GM21526 (cell line): Measurements from ENCODE around the gene PFN2.
A peak's percentile ranks its signal among the peaks of the same experiment; 100 is the strongest.
"Not testable (repeated sequence)": the region's sequence is repeated elsewhere in the genome, so short reads cannot be mapped to it uniquely, and the experiment has no call there.

Source experiments
- ATAC-seq: cut with Tn5 transposase; IDR thresholded peaks from one replicate; pipeline ENCODE4 v1.9.1; 2021; ENCODE audit warnings: moderate library complexity; ENCODE audit not compliant: unreplicated experiment, low FRiP score

Gene PFN2

GRCh38 chr3:149970716-149971402 is at the start of gene PFN2:
Gene PFN2 (minus strand): TSS chr3:149970895. CDS start chr3:149970856, 39 bp downstream.
- ATAC-seq: peak; percentile 35

DNA sequence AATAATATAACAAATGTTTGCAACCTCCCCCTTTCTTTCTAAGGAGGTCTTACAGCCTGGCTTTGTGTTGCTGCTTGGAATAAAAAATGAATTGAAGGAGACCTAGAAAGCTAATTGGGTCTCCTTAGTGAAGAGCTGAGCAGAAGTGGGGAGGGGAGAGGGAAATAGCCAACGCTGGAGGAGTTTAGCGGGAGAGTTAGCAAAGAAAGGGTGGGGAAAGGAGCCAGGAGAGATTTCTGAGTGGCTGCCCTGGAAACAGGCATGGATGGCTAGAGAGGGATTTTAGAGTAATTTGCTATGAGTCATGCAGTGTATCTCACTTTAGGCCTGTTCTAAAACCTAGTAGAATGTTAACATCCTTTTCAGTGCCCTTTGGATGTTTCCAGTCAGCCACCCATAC is 45.2 kb upstream of the PFN2 start:
- no peak for ATAC-seq

GRCh38 chr3:150014782-150015181 is 44.1 kb upstream of the PFN2 start:
- ATAC-seq: no peak

DNA sequence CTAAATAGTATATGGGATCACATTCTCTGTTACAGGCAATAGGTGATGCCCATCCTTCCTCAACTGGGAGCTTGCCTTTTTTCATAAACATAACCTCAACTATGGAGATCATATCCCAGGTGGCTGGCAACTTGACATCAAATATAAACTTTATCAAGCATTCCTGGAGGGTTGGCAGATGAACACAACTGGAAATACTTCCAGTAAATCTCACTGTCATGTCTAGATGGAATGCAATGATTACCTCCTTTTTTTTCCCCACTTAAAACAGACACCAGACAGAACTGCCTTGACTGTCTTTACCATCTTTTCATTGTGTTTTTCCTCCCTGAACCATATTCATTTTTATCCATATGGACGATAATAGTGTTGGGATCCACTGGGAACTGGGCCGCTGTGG is 43.1 kb upstream of the PFN2 start:
- no peak for ATAC-seq

DNA sequence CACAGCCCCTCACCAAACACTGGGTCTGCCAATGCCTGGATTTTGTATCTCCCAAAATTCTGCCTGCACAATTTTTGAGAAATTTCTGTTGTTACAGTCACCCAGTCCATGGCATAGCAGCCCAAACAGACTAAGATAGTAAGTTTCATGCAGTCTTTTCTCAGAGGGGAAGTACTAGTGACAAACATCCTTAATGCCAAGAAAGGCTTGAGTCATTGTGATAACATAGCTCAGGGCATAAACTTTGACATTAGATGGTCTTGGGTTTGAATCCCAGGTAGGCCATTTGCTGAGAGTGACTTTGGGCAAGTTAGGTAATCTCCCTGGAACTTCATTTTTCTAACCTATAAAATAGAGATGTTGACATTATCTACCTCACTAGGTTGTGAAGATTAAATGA is 36.1 kb upstream of the PFN2 start:
- ATAC-seq: no peak

DNA sequence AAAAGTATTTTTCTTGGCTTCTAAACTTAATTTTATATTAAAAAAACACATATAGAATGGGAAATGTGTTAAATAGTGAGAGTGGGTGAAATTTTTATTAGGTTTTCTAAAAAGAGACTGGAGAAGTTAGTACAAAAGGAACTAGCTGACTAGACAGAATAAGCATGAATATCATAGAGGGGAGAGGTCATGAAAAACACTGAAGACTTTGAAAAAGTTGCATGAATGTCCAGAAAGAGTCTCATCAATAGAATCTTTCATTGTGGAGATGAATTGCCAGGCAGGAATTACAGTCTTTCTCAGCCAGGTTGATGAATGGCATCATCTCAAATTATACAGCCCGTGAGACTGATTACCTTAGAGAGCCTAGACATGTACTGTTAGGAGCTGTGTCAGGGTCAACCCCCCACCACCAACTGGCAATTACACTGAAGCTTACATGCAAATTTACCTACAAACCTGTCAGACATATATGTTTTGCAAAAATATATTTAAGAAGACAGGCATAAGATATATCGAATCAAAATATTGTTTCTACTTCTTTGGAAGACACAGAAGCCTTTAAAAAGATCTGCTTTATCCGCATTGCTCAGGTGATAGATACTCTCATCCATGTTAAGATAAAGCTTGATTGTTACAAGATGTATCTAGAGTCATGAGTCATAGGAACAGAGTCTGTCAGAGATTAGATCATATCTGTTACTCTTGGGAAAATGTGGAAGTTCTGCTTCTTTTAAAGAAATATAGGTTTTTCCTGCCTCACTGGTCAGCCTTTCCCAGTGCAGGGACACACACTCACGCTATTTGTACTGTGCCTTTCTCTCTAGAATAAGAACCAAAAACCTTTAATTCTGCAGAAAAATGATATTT is 34.8 kb upstream of the PFN2 start:
- no peak for ATAC-seq

- no peak for ATAC-seq
These were observed 29.9 kb upstream of the PFN2 start for GRCh38 chr3:150000641-150001040.

DNA sequence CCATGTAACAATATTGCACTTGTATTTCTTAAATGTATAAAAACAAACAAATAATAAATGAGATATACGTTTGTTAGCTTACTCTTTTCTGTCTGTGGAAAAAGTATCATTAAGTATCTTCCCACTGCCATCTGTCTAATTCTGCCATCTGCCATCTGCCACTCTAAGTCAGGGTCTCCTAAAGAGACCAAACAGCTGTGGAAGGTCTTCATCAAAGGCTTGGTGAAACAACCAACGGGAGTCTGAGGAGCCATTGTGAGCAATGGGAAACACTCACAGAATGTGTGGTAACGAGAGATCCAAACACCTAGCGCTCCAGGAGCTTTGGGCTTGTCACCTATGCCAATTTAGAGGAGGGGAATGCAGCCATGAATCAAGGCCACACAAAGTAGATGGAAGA is 28.7 kb upstream of the PFN2 start:
- ATAC-seq: no peak

DNA sequence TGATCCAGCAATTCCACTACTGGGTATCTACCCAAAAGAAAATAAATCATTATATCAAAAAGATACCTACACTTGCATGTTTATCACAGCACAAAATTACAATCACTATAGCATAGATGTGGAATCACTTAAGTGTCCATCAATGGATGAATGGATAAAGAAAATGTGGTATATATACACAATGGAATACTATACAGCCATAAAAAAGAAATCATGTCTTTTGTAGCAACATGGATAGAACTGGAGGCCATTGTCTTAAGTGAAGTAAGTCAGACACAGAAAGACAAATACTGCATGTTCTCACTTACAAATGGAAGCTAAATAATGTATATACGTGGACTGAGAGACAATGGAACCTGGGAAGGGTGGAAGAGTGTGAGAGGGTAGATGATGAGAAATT is 28.3 kb upstream of the PFN2 start:
- ATAC-seq: no peak

GRCh38 chr3:149992416-149993058 is 21.8 kb upstream of the PFN2 start:
- ATAC-seq: no peak

DNA sequence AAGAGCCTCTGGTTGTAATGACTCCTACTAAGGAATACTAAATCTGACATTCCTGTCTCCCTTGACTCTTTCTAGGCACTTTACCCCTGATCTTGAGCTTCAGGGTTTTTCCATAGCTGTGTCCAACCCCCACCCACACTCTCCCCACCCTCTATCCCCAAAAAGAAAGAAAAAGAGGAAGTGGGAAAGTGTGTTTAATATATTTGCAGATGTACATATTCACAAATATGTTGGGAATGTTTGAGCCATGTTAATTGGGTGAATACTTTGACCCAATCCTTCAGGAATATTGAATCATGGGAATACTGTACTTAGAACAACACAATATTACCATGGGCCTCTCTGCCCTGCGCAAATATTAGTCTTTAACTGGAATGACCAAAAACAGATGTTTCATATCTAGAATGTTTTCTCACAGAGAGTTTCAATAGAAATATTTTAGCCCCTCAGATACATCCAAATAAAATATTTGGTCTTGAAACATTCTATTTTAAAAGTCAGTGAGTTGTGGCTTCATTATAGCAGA is 19.8 kb upstream of the PFN2 start:
- ATAC-seq: no peak

GRCh38 chr3:149989307-149989706 is 18.6 kb upstream of the PFN2 start:
- no peak for ATAC-seq

DNA sequence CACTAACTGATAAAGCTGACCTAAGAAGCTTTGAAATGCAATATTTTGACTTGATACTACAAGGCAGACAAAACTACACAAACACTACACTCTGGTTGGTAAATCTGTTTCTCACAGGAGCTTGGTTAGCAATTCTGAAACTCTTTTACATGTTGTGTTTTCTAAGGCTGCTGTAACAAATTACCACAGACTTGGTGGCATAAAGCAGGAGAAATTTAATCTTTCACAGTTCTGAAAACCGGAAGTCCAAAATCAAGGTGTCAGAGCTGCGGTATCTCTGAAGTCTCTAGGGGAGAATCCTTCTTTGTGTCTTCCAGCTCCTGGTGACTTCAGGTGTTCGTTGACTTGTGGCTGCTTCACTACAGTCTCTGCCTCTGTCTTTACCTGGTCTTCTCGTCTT is 12.9 kb upstream of the PFN2 start:
- no peak for ATAC-seq

GRCh38 chr3:149983053-149983452 is 12.4 kb upstream of the PFN2 start:
- ATAC-seq: not testable (repeated sequence)

GRCh38 chr3:149981979-149982378 is 11.3 kb upstream of the PFN2 start:
- not testable (repeated sequence) for ATAC-seq

GRCh38 chr3:149977386-149977785 is 6.7 kb upstream of the PFN2 start:
- no peak for ATAC-seq

- ATAC-seq: no peak
These were observed 5.2 kb upstream of the PFN2 start for GRCh38 chr3:149975919-149976318.

DNA sequence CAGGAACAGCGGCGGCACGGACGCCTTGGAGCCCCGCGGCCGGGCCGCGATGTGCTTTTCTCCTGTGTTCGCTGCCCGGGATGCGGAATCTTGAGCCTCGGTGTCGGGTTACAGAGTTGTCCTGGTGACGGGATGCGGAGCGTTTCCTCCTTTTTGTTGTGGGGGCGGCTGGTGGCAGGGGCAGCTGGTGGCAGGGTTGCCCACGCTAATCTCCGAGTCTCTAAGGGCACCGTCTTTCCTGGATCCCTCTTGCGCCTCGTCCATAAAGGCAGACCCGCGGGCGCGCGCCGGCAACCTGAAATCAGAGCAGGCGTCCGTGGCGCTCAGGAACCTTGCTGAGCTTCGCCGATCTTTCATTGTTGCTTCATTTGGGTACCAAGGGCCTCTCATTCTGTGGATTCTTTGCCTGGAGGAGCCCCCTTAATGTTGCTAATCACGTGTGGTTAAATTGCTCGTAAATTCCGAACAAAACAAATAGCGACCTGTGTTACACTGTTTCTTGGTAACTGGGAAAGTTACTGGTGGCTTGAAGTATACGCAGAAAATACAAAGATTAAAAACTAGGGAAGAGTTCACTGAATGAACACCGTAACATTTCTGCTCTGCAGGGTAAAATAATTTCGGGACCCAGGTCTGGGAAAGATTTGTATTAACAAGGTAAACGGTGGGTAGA is 844 bp upstream of the PFN2 start:
- peak; percentile 6 for ATAC-seq

DNA sequence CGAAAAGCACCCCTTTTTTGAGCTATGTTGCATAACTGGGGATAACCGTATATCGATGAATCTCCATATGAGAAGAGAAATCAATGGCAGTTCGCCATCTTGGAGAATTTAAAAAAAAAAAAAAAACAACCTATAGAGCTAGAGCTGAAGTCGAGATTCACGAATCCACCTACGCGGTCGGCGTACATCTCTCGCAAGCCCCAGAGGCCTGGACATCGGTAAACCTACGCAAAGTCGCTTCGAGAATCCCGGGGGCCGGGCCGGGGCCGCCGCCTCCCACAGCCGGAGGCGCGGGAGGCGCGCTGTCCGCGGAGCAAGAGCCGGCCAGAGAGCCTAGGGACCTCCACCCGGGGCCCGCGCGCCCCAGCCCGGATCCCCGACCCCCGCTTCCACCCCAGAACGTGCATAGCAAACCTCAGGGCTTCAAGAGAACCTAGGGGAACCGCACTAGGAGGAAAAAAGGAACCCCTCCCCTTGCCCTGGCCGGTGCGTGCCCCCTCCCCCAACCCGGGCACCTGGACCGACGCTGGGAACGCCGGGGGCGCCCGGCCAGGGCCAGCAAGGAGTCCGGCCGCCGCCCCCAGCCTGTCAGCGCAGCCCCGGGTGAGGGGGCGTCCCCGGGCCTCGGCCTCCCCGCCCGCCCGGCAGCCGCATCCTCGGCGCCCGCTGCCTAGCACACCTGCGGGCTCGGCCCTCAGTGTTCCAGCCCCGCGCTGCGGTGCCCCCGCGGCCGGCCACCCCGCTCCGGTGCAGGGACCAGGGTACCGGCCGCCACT is 567 bp downstream of the PFN2 start:
- peak; percentile 70 for ATAC-seq
